Tibial artery (tissue), 4 donors: Measurements from ENCODE around the gene CALCOCO1.

Experiments
- DNase-seq, 2 donors: peaks; one replicate each; pipeline ENCODE4 v3.0.0-alpha.2; 2019
- H3K27ac ChIP-seq, 2 donors: fragments of 200-600 bp; sonication (generic) in 1 of 2; 1 replicate in 1 of 2; 2 replicates in 1 of 2; pipeline ENCODE4 v1.5.1; 2018 to 2019; ENCODE audit warnings: mild to moderate bottlenecking in 1 of 2
- H3K27me3 ChIP-seq, 2 donors: fragments of 200-600 bp; sonication (generic) in 1 of 2; one replicate each; pipeline versions ENCODE4 v1.5.1 to v1.6.0; 2016 to 2019
- H3K36me3 ChIP-seq, 3 donors: fragments of 200-600 bp; sonication (generic) in 2 of 3; one replicate each; pipeline ENCODE4 v1.5.1; 2016 to 2019; ENCODE audit warnings: mild to moderate bottlenecking in 2 of 3
- H3K4me1 ChIP-seq, 4 donors: fragments of 200-600 bp; sonication (generic) in 2 of 4; 1 replicate in 3 of 4; 2 replicates in 1 of 4; pipeline ENCODE4 v1.5.1; 2016 to 2019
- H3K4me3 ChIP-seq, 2 donors: fragments of 200-600 bp; sonication (generic) in 1 of 2; 1 replicate in 1 of 2; 2 replicates in 1 of 2; pipeline ENCODE4 v1.5.1; 2018 to 2019; ENCODE audit warnings: mild to moderate bottlenecking in 2 of 2
- H3K9me3 ChIP-seq, 3 donors: fragments of 200-600 bp; sonication (generic) in 1 of 3; one replicate each; pipeline ENCODE4 v1.5.1; 2016 to 2019
- intact Hi-C: fragments of 100-400 bp; cut with DNase I; formaldehyde crosslinking; loops from one replicate; pipeline ENCODE4 v1.15.0; 2023; ENCODE audit warnings: low total_unique reads
- TF ChIP-seq, protein P1 (sequence below), 2 experiments: fragments of 200-600 bp in 1 of 2; fragments of 450-650 bp in 1 of 2; IDR thresholded peaks; one replicate each; pipeline ENCODE4 v1.5.1; 2017 to 2019; ENCODE audit warnings: antibody characterized with exemption in 2 of 2, mild to moderate bottlenecking in 1 of 2, moderate library complexity in 1 of 2

CALCOCO1 gene

GRCh38 chr12:53746592-53747092 lies 19.4 kb upstream of the CALCOCO1 start:
- DNase-seq = peak; percentile 90 to 96
- H3K9me3 ChIP-seq = no peaks in the 10 kb centered on the region
- TF ChIP-seq, protein P1, sequence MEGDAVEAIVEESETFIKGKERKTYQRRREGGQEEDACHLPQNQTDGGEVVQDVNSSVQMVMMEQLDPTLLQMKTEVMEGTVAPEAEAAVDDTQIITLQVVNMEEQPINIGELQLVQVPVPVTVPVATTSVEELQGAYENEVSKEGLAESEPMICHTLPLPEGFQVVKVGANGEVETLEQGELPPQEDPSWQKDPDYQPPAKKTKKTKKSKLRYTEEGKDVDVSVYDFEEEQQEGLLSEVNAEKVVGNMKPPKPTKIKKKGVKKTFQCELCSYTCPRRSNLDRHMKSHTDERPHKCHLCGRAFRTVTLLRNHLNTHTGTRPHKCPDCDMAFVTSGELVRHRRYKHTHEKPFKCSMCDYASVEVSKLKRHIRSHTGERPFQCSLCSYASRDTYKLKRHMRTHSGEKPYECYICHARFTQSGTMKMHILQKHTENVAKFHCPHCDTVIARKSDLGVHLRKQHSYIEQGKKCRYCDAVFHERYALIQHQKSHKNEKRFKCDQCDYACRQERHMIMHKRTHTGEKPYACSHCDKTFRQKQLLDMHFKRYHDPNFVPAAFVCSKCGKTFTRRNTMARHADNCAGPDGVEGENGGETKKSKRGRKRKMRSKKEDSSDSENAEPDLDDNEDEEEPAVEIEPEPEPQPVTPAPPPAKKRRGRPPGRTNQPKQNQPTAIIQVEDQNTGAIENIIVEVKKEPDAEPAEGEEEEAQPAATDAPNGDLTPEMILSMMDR (IDR thresholded peaks at IDR 0.05) = peak; percentile 100
- peaks cover 0 to 21% (median 12%) of the 10 kb centered on the region in 4 donors for H3K4me1 ChIP-seq
- H3K27me3 ChIP-seq = peaks cover 0 to 59% of the 10 kb centered on the region in 2 donors
- intact Hi-C loops = loop anchor here (5.0 kb wide), 1 partner anchor 204 kb away; no protein-coding TSS in a partner anchor
- no peaks in the 10 kb centered on the region for H3K36me3 ChIP-seq
- H3K27ac ChIP-seq = no peak overlapping the region
- no peak overlapping the region for H3K4me3 ChIP-seq

- no peak overlapping the region for H3K4me3 ChIP-seq
- H3K27ac ChIP-seq = no peak overlapping the region
- H3K36me3 ChIP-seq = no peaks in the 10 kb centered on the region
- H3K27me3 ChIP-seq = peaks cover 0 to 49% of the 10 kb centered on the region in 2 donors
- H3K4me1 ChIP-seq = peaks cover 0 to 12% (median 4%) of the 10 kb centered on the region in 4 donors
- TF ChIP-seq, protein P1 (IDR thresholded peaks at IDR 0.05) = no peak
- DNase-seq = no peak
- H3K9me3 ChIP-seq = no peaks in the 10 kb centered on the region
- intact Hi-C loops = loop anchor here (2.0 to 5.0 kb wide), 2 partner anchors 44 to 202 kb away; no protein-coding TSS in a partner anchor
These were observed 17.5 kb upstream of the CALCOCO1 start for GRCh38 chr12:53744751-53745150.

DNA sequence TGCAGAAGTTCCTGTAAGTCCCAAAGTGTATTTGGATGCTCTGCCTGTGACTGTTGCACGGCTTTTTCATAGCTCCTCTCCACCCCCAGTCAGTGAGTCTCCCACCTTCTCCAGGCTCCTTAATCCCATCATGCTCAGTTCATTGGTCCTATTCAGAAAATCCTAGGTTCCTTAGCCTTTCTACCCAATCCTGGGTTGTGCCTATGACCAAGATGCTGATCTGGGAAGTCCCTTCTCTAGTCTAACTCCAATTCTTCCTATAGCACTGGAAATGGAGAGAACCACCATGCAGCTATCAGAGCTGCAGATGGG lies 16.8 kb upstream of the CALCOCO1 start:
- TF ChIP-seq, protein P1 (IDR thresholded peaks at IDR 0.05) = no peak
- peaks cover 0 to 51% of the 10 kb centered on the region in 2 donors for H3K27me3 ChIP-seq
- intact Hi-C loops = loop anchor here (2.0 kb wide), 1 partner anchor 43 kb away; no protein-coding TSS in a partner anchor

DNA sequence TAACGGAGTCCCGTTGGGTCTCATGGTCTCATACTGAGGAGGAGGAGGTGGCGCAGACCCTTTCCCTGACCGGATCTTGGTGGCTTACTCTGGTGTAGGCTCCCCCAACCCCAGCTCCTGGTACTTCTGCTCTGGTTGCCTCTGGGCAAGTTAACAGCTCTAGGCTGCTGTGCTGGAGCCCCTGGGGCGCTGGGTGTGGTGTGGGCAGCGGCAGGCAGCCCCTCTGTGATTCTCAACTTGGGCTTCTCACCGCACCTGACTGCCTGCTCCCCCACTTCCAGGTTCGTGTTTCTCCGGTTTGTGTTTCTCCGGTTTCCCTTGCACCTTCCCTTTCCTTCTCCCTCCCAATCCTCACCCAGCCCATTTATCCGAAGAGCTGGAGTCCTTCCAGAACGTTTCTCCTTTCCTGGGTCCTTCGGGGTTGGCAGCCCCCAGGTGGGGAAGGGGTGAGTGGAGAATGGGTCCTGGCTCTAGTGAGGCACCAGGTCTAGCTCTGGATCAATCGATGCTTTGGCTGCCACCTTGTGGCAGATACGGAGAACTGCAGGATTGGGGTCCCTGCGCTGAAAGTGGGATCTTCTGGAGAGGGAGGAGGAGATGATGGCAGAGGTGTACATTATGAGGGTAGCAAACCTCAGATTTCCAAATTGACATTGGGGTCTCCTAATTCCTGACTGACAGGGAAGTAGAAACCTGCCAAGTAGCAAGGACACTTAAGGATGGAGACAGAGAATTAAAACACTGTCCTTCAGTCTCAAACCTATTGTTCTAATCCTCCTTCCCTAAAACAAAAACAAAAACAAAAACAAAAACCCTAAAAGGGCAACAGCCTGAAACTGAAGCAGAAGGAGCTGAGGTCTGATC lies 16.2 kb upstream of the CALCOCO1 start:
- peaks cover 0 to 20% (median 10%) of the 10 kb centered on the region in 4 donors for H3K4me1 ChIP-seq
- no peaks in the 10 kb centered on the region for H3K36me3 ChIP-seq
- peak in 1 of 2 donors; percentile 12 for DNase-seq
- no peak overlapping the region for H3K27ac ChIP-seq
- H3K9me3 ChIP-seq = no peaks in the 10 kb centered on the region
- TF ChIP-seq, protein P1 (IDR thresholded peaks at IDR 0.05) = peak; percentile 90 to 93
- H3K4me3 ChIP-seq = no peak overlapping the region
- intact Hi-C loops = loop anchor here (2.0 kb wide), 1 partner anchor 43 kb away; no protein-coding TSS in a partner anchor
- H3K27me3 ChIP-seq = peaks cover 0 to 50% of the 10 kb centered on the region in 2 donors

More for the DNA sequence above, 16.8 kb upstream of the CALCOCO1 start:
- Histone ChIP-seq H3K9me3 (no peaks in the 10 kb centered on the region), H3K36me3 (no peaks in the 10 kb centered on the region), H3K27ac (no peak overlapping the region), H3K4me3 (no peak overlapping the region), H3K4me1 (peaks cover 0 to 16% (median 10%) of the 10 kb centered on the region in 4 donors)
- DNase-seq = no peak

- no peaks in the 10 kb centered on the region for H3K36me3 ChIP-seq
- intact Hi-C loops = no loop called here
- DNase-seq = peak in 1 of 2 donors; percentile 11
- H3K4me3 ChIP-seq = peak overlapping the region; percentile 23 to 43
- no peak overlapping the region for H3K27ac ChIP-seq
- H3K27me3 ChIP-seq = peaks cover 0 to 38% of the 10 kb centered on the region in 2 donors
- TF ChIP-seq, protein P1 (IDR thresholded peaks at IDR 0.05) = no peak
- H3K4me1 ChIP-seq = peaks cover 0 to 27% (median 10%) of the 10 kb centered on the region in 4 donors
- H3K9me3 ChIP-seq = no peaks in the 10 kb centered on the region
These were observed 12.9 kb upstream of the CALCOCO1 start for GRCh38 chr12:53740130-53740491.
